ENCODE results near the gene MARK3.

Gene MARK3

GRCh38 chr14:103443111-103443510, 57.9 kb downstream of the MARK3 start:
- no peak for DNase-seq

GRCh38 chr14:103444837-103445524, 59.8 kb downstream of the MARK3 start:
- no peak for DNase-seq

- DNase-seq, result no peak
Measured at GRCh38 chr14:103445806-103446205, 60.6 kb downstream of the MARK3 start.

- no peak for DNase-seq
Measured at GRCh38 chr14:103448097-103448496, 62.9 kb downstream of the MARK3 start.

- DNase-seq, result no peak
Measured at GRCh38 chr14:103449634-103450161, 64.5 kb downstream of the MARK3 start.

GRCh38 chr14:103450416-103450815, 65.2 kb downstream of the MARK3 start:
- no peak for DNase-seq

GRCh38 chr14:103451401-103451800, 66.2 kb downstream of the MARK3 start:
- no peak for DNase-seq

- no peak for DNase-seq
Measured at GRCh38 chr14:103453791-103454190, 68.6 kb downstream of the MARK3 start.

- DNase-seq, result no peak
Measured at GRCh38 chr14:103456167-103456835, 71.1 kb downstream of the MARK3 start.

- DNase-seq, result no peak
Measured at GRCh38 chr14:103460415-103460814, 75.2 kb downstream of the MARK3 start.

GRCh38 chr14:103463149-103463548, 77.9 kb downstream of the MARK3 start:
- no peak for DNase-seq

GRCh38 chr14:103463851-103464250, 78.6 kb downstream of the MARK3 start:
- no peak for DNase-seq

- DNase-seq, result peak; percentile 7
Measured at GRCh38 chr14:103472939-103473338, 87.7 kb downstream of the MARK3 start.

GRCh38 chr14:103474893-103475292, 89.7 kb downstream of the MARK3 start:
- DNase-seq, result no peak

- no peak for DNase-seq
Measured at GRCh38 chr14:103476065-103476464, 90.8 kb downstream of the MARK3 start.

GRCh38 chr14:103476631-103477030, 91.4 kb downstream of the MARK3 start:
- no peak for DNase-seq

- DNase-seq, result peak; percentile 36
Measured at GRCh38 chr14:103480595-103480994, 95.4 kb downstream of the MARK3 start.

- DNase-seq, result no peak
Measured at GRCh38 chr14:103483600-103483999, 98.4 kb downstream of the MARK3 start.

GRCh38 chr14:103485504-103485903, 100.3 kb downstream of the MARK3 start:
- no peak for DNase-seq

GRCh38 chr14:103488071-103488470, 102.9 kb downstream of the MARK3 start:
- DNase-seq, result no peak

GRCh38 chr14:103488960-103489359, 103.7 kb downstream of the MARK3 start:
- no peak for DNase-seq

- DNase-seq, result no peak
Measured at GRCh38 chr14:103489621-103490020, 104.4 kb downstream of the MARK3 start.

- DNase-seq, result no peak
Measured at GRCh38 chr14:103491691-103492090, 106.5 kb downstream of the MARK3 start.

- no peak for DNase-seq
Measured at GRCh38 chr14:103492156-103492925, 107.1 kb downstream of the MARK3 start.

Measured in activated CD4-positive, alpha-beta T cell treated with anti-CD3 and anti-CD28 coated beads, Interleukin-10, Interleukin-2, amounts not matched to agents 100 ng/mL and 50 ng/mL, durations not matched to agents 16 hours and 8 hours (primary cell).